ENCODE data around the gene CRYBB1.

GRCh38 chr22:26567610-26568009 is 50.2 kb downstream of the CRYBB1 start:
- no peak for TF ChIP-seq CTCF (IDR thresholded peaks at IDR 0.05)
- no peak for TF ChIP-seq POLR2A (IDR thresholded peaks at IDR 0.05)
